Type B pancreatic cell (in vitro differentiated cells): ENCODE results near the gene KYAT1. TPM values are rescaled to one million over a fixed set of nuclear protein-coding genes. Genes with fewer than 3 reads are reported as not detected.
"Not testable (repeated sequence)": the region's sequence is repeated elsewhere in the genome, so short reads cannot be mapped to it uniquely, and the experiment has no call there.

ENCODE experiments used
- DNase-seq: peaks from one replicate; pipeline ENCODE4 v3.0.0; 2021; ENCODE audit warnings: mixed read lengths; ENCODE audit not compliant: unreplicated experiment; ENCODE audit errors: extremely low spot score
- H3K27ac Mint-ChIP-seq: 2 replicates; pipeline ENCODE4 v1.8.0; 2021; ENCODE audit warnings: mild to moderate bottlenecking, mixed read lengths
- H3K27me3 Mint-ChIP-seq: 2 replicates; pipeline ENCODE4 v1.8.0; 2021; ENCODE audit warnings: mixed read lengths
- H3K36me3 Mint-ChIP-seq: 2 replicates; pipeline ENCODE4 v1.8.0; 2021; ENCODE audit warnings: mixed read lengths
- H3K4me1 Mint-ChIP-seq: one replicate; pipeline ENCODE4 v1.8.0; 2021; ENCODE audit warnings: mixed read lengths; ENCODE audit not compliant: unreplicated experiment
- H3K4me3 Mint-ChIP-seq: 2 replicates; pipeline ENCODE4 v1.8.0; 2021; ENCODE audit warnings: mild to moderate bottlenecking, mixed read lengths
- H3K9me3 Mint-ChIP-seq: 2 replicates; pipeline ENCODE4 v1.8.0; 2021; ENCODE audit warnings: mixed read lengths
- total RNA-seq: library from RNA; stranded (reverse); gene quantifications from 2 replicates; pipeline ENCODE4 v1.2.1, GENCODE V29; 2021; ENCODE audit warnings: low replicate concordance
- TF ChIP-seq, protein P1 (sequence below): fragments of 200-600 bp; sonication (generic); conservative IDR thresholded peaks from 2 replicates; pipeline ENCODE4 v1.5.0; 2021; ENCODE audit warnings: antibody characterized with exemption, mild to moderate bottlenecking

KYAT1 gene
- total RNA-seq, 1 donor from 2014 or later, result 11.5 TPM

DNA sequence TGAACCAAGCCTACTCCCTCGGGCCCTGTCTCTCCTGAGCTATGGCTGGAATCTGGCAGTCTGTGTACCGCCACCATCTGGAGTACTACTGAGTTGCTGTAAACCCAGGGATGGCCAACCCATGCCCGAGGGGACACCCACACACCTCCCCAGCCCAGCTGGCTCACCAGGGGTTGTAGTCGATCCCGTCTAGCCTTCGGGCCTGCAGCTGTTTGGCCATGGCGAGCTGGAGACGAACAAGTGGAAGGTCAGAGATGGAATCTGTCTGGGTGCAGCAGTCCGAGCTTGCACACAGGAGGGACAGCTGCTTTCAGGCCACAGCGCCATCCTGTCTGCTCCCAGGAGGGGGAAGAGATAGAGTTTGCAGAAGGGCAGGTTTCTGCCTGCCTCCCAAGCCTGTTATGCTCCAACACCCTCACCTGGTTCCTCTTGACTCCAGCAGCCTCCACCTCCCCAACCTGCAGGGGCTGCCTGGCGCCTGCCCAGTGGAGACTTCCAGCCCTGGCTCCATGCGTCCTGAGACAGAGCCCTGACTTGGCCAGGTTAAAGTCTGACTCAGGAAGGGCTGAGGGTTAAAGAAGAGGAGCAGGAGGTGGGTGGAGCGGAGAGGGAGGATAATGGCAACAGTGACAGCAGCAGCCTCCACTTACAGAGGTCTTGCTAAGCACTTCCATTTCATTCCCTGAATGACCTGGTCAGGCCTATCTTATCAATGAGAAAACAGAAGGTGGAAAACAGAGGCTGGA, 36.4 kb downstream of the KYAT1 start:
- H3K27ac Mint-ChIP-seq, result peak overlapping the region; percentile 86
- peaks cover 5% of the 10 kb centered on the region for H3K4me1 Mint-ChIP-seq
- no peak for DNase-seq
- H3K27me3 Mint-ChIP-seq, result no peaks in the 10 kb centered on the region
- H3K36me3 Mint-ChIP-seq, result peaks cover 4% of the 10 kb centered on the region
- no peaks in the 10 kb centered on the region for H3K9me3 Mint-ChIP-seq
- TF ChIP-seq, protein P1, sequence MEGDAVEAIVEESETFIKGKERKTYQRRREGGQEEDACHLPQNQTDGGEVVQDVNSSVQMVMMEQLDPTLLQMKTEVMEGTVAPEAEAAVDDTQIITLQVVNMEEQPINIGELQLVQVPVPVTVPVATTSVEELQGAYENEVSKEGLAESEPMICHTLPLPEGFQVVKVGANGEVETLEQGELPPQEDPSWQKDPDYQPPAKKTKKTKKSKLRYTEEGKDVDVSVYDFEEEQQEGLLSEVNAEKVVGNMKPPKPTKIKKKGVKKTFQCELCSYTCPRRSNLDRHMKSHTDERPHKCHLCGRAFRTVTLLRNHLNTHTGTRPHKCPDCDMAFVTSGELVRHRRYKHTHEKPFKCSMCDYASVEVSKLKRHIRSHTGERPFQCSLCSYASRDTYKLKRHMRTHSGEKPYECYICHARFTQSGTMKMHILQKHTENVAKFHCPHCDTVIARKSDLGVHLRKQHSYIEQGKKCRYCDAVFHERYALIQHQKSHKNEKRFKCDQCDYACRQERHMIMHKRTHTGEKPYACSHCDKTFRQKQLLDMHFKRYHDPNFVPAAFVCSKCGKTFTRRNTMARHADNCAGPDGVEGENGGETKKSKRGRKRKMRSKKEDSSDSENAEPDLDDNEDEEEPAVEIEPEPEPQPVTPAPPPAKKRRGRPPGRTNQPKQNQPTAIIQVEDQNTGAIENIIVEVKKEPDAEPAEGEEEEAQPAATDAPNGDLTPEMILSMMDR, result no peak
- peak overlapping the region; percentile 74 for H3K4me3 Mint-ChIP-seq

DNA sequence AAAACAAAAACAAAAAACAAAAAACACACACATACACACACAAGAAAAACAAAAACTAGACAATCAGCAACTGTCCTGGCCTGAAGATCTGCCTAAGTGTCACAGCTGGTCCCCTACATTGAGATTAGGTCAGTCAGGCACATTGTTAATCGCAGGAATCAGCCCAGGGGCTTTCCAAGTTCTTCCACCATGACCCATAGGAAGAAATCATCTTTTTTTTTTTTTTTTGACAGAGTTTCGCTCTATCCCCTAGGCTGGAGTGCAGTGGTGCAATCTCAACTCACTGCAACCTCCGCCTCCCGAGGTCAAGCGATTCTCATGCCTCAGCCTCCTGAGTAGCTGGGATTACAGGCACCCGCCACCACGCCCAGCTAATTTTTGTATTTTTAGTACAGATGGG, 38.6 kb downstream of the KYAT1 start:
- DNase-seq, H3K27ac Mint-ChIP-seq, H3K27me3 Mint-ChIP-seq, H3K4me1 Mint-ChIP-seq, H3K9me3 Mint-ChIP-seq, H3K4me3 Mint-ChIP-seq, H3K36me3 Mint-ChIP-seq: not testable (repeated sequence)

DNA sequence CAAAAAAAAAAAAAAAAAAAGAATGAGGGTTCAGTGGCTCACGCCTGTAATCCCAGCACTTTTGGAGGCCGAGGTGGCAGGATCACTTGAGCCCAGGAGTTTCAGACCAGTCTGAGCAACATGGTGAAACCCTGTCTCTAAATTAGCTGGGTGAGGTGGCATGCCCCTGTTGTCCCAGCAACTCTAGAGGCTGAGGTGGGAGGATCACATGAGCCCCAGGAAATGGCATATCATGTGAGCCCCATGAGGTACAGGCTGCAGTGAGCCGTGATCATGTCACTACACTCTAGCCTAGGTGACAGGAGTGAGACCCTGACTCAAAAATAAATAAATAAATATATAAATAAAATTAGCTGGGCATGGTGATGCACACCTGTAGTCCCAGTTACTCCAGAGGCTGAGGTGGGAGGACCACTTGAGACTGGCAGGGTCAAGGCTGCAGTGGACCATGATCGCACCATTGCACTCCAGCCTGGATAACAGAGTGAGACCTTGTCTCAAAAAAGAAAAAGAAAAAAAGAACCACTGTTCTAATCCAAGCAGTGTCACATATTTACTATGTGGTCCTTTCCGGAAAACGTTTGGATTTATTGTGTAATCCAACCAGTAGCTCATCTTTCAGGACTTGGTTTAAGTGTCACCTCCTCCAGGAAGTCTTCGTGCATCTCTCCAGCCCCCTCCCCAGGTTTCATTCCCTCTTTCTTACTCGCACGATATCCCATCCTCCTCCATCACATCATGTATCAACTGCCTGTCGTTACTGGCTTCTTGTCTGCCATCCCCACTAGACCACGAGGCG, 39.9 kb downstream of the KYAT1 start:
- no peak for DNase-seq
- no peak overlapping the region for H3K27ac Mint-ChIP-seq
- TF ChIP-seq, protein P1, result no peak
- H3K9me3 Mint-ChIP-seq, result no peaks in the 10 kb centered on the region
- H3K4me1 Mint-ChIP-seq, result peaks cover 5% of the 10 kb centered on the region
- no peak overlapping the region for H3K4me3 Mint-ChIP-seq
- no peaks in the 10 kb centered on the region for H3K27me3 Mint-ChIP-seq
- no peaks in the 10 kb centered on the region for H3K36me3 Mint-ChIP-seq

DNA sequence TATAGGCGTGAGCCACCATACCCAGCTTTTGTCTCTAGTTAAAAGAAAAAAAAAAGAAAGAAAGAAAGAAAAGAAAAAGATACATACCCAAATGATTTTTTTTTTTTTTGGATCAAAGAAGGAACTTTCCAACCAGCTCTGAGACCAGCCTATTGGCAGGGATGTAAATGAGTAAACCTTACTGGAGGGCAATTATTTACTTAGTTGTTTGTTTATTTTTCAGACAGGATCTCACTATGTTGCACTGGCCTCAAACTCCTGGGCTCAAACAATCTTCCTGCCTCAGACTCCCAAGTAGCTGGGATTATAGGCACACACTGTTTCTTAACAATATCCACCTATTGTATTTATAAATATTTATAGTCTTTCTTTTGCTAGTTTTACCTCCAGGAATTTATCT, 41.2 kb downstream of the KYAT1 start:
- no peak overlapping the region for H3K27ac Mint-ChIP-seq
- H3K36me3 Mint-ChIP-seq, result no peaks in the 10 kb centered on the region
- H3K4me1 Mint-ChIP-seq, result peaks cover 5% of the 10 kb centered on the region
- H3K4me3 Mint-ChIP-seq, result no peak overlapping the region
- TF ChIP-seq, protein P1, result no peak
- H3K27me3 Mint-ChIP-seq, result no peaks in the 10 kb centered on the region
- no peaks in the 10 kb centered on the region for H3K9me3 Mint-ChIP-seq
- DNase-seq, result no peak

DNA sequence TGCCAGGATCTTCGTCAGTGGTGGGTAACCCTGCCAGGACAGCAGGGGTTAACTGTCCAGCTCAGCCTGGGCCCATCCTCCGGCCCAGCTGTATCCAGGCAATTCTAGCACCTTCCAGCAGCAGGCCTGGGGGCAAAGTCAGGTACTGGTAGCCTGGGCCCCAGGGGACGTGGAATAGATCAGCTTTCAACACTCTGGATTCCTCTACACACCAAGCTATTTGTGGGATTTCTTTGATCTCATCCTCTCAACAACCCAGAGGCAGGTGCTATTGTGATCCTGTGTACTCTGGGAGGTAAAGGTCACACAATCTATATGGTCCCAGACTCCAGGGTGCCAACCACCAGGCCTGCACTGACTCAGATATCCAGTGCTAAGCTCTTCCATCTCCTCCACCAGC, 43.4 kb downstream of the KYAT1 start:
- Mint-ChIP-seq H3K9me3 (no peaks in the 10 kb centered on the region), H3K4me3 (no peak overlapping the region), H3K36me3 (no peaks in the 10 kb centered on the region), H3K27me3 (no peaks in the 10 kb centered on the region), H3K4me1 (no peaks in the 10 kb centered on the region), H3K27ac (no peak overlapping the region)
- TF ChIP-seq, protein P1, result no peak
- DNase-seq, result no peak

DNA sequence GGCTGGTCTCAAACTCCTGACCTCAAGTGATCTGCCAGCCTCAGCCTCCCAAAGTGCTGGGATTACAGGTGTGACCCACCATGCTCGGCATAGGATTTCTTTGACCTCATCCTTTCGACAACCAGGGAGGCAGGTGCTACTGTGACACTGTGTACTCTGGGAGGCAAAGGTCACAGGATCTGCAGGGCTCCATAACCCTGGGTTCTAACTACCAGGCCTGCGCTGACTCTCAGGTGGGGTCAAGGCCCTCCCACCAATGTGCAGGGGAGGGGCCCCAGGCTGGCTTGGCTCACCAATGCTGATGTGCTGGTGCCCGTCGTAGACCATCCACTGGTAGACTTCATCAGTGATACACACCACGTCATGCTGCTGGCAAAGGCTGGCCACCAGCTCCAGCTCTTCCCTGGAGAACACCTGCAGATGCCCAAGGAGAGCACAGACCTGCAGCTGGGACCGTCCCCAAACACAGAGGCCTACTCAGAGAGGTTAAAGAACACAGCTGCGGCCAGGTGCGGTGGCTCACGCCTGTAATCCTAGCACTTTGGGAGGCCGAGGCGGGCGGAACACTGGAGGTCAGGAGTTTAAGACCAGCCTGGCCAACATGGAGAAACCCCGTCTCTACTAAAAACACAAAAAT, 45.1 kb downstream of the KYAT1 start:
- Mint-ChIP-seq H3K4me3 (no peak overlapping the region), H3K4me1 (no peaks in the 10 kb centered on the region)
- DNase-seq, result no peak

More for the DNA sequence above, 45.1 kb downstream of the KYAT1 start:
- Mint-ChIP-seq H3K9me3 (no peaks in the 10 kb centered on the region), H3K36me3 (no peaks in the 10 kb centered on the region), H3K27ac (no peak overlapping the region), H3K27me3 (no peaks in the 10 kb centered on the region)
- TF ChIP-seq, protein P1, result no peak
